Measurements from ENCODE around the gene PRR5L. TPM values are rescaled to one million over a fixed set of nuclear protein-coding genes. Genes with fewer than 3 reads are reported as not detected.

PRR5L gene
- total RNA-seq, 1 experiment from 2014 or later, result not detected

- Histone ChIP-seq H3K36me3 (ENCODE audit: control insufficient read depth, insufficient read depth, low read length) (no peaks in the 10 kb centered on the region; the same call in 1 of the 2 replicates), H3K4me1 (peaks cover 8% of the 10 kb centered on the region; the same call in 1 of the 2 replicates), H3K27me3 (replicated peaks; ENCODE audit: control insufficient read depth, insufficient read depth, low read length) (no peaks in the 10 kb centered on the region), H3K4me3 (ENCODE audit: low read depth, low read length) (no peak overlapping the region), H3K9me3 (no peaks in the 10 kb centered on the region)
- no TSS peak for BruUV-seq (replicated peaks)
- no peak for DNase-seq
- no peak for TF ChIP-seq CTCF (IDR thresholded peaks at IDR 0.05; ENCODE audit: insufficient read depth in 1 of 2, low read depth in 1 of 2, low read length in 1 of 2, severe bottlenecking in 1 of 2, unreplicated experiment in 1 of 2)
- intact Hi-C loops (cut with micrococcal nuclease; ENCODE audit: unreplicated experiment), result no loop called here
- ChIA-PET CTCF (no interaction called here), POLR2A (no interaction called here)
- Mint-ChIP-seq H3K4me3 (ENCODE audit: unreplicated experiment) (no peak overlapping the region), H3K4me1 (ENCODE audit: low read depth, unreplicated experiment) (no peaks in the 10 kb centered on the region), H3K27me3 (ENCODE audit: insufficient read depth, unreplicated experiment) (no peaks in the 10 kb centered on the region), H3K27ac (ENCODE audit: unreplicated experiment) (no peak overlapping the region), H3K9me3 (ENCODE audit: unreplicated experiment) (no peaks in the 10 kb centered on the region), H3K36me3 (ENCODE audit: insufficient read depth, unreplicated experiment) (peaks cover 23% of the 10 kb centered on the region)
Observed at GRCh38 chr11:36498721-36499120, 202.6 kb downstream of the PRR5L start.

GRCh38 chr11:36499315-36499714 is 203.2 kb downstream of the PRR5L start:
- Mint-ChIP-seq H3K4me1 (ENCODE audit: low read depth, unreplicated experiment) (no peaks in the 10 kb centered on the region), H3K36me3 (ENCODE audit: insufficient read depth, unreplicated experiment) (peaks cover 23% of the 10 kb centered on the region), H3K4me3 (ENCODE audit: unreplicated experiment) (no peak overlapping the region), H3K27ac (ENCODE audit: unreplicated experiment) (no peak overlapping the region), H3K27me3 (ENCODE audit: insufficient read depth, unreplicated experiment) (no peaks in the 10 kb centered on the region), H3K9me3 (ENCODE audit: unreplicated experiment) (no peaks in the 10 kb centered on the region)
- Histone ChIP-seq H3K4me1 (peaks cover 8% of the 10 kb centered on the region; the same call in 1 of the 2 replicates), H3K9me3 (no peaks in the 10 kb centered on the region), H3K36me3 (ENCODE audit: control insufficient read depth, insufficient read depth, low read length) (no peaks in the 10 kb centered on the region; the same call in 1 of the 2 replicates), H3K4me3 (ENCODE audit: low read depth, low read length) (no peak overlapping the region), H3K27me3 (replicated peaks; ENCODE audit: control insufficient read depth, insufficient read depth, low read length) (no peaks in the 10 kb centered on the region)
- no peak for TF ChIP-seq CTCF (IDR thresholded peaks at IDR 0.05; ENCODE audit: insufficient read depth in 1 of 2, low read depth in 1 of 2, low read length in 1 of 2, severe bottlenecking in 1 of 2, unreplicated experiment in 1 of 2)
- intact Hi-C loops (cut with micrococcal nuclease; ENCODE audit: unreplicated experiment), result no loop called here
- DNase-seq, result no peak
- CTCF ChIA-PET, result no interaction called here
- POLR2A ChIA-PET, result no interaction called here
- BruUV-seq (replicated peaks), result no TSS peak

GRCh38 chr11:36500315-36500721 is 204.2 kb downstream of the PRR5L start:
- H3K36me3 Mint-ChIP-seq (ENCODE audit: insufficient read depth, unreplicated experiment), result peaks cover 20% of the 10 kb centered on the region
- no peak overlapping the region for H3K27ac Mint-ChIP-seq (ENCODE audit: unreplicated experiment)
- POLR2A ChIA-PET, result no interaction called here

More at GRCh38 chr11:36500315-36500721, 204.2 kb downstream of the PRR5L start:
- CTCF ChIA-PET, result interaction anchor here (1.1 kb wide), 1 partner anchor 41 kb away, joined by 4 read pairs; no protein-coding TSS in a partner anchor
- Histone ChIP-seq H3K27me3 (replicated peaks; ENCODE audit: control insufficient read depth, insufficient read depth, low read length) (no peaks in the 10 kb centered on the region), H3K4me1 (peaks cover 8% of the 10 kb centered on the region; the same call in 1 of the 2 replicates), H3K9me3 (no peaks in the 10 kb centered on the region), H3K4me3 (ENCODE audit: low read depth, low read length) (no peak overlapping the region), H3K36me3 (ENCODE audit: control insufficient read depth, insufficient read depth, low read length) (no peaks in the 10 kb centered on the region; the same call in 1 of the 2 replicates)
- no peak overlapping the region for H3K4me3 Mint-ChIP-seq (ENCODE audit: unreplicated experiment)
- H3K9me3 Mint-ChIP-seq (ENCODE audit: unreplicated experiment), result no peaks in the 10 kb centered on the region
- no TSS peak for BruUV-seq (replicated peaks)
- no peak for DNase-seq
- H3K27me3 Mint-ChIP-seq (ENCODE audit: insufficient read depth, unreplicated experiment), result no peaks in the 10 kb centered on the region
- H3K4me1 Mint-ChIP-seq (ENCODE audit: low read depth, unreplicated experiment), result no peaks in the 10 kb centered on the region
- intact Hi-C loops (cut with micrococcal nuclease; ENCODE audit: unreplicated experiment), result no loop called here
- no peak for TF ChIP-seq CTCF (IDR thresholded peaks at IDR 0.05; ENCODE audit: insufficient read depth in 1 of 2, low read depth in 1 of 2, low read length in 1 of 2, severe bottlenecking in 1 of 2, unreplicated experiment in 1 of 2)
